ENCODE results near the gene PSMD5.

PSMD5 gene

GRCh38 chr9:120868676-120869359 lies 26.1 kb upstream of the PSMD5 start:
- Histone ChIP-seq H3K79me2 (ENCODE audit: insufficient read depth, low read length) (peaks cover 84% of the 10 kb centered on the region), H3K4me3 (ENCODE audit: low read length, poor library complexity, severe bottlenecking) (no peak overlapping the region), H3K36me3 (ENCODE audit: insufficient read depth, low read length) (peaks cover 85% of the 10 kb centered on the region), H3K4me1 (ENCODE audit: insufficient read depth, low read length, poor library complexity, severe bottlenecking) (peaks cover 39% of the 10 kb centered on the region), H3F3A (ENCODE audit: low read depth) (no peaks in the 10 kb centered on the region), H3K9me3 (ENCODE audit: insufficient read depth, low read depth, low read length) (no peaks in the 10 kb centered on the region), H2AFZ (ENCODE audit: low read length) (no peak overlapping the region), H4K20me1 (ENCODE audit: insufficient read depth, low read length, poor library complexity, severe bottlenecking) (peaks cover 5% of the 10 kb centered on the region), H3K4me2 (ENCODE audit: low read depth, low read length, poor library complexity, severe bottlenecking) (no peak overlapping the region), H3K9ac (ENCODE audit: low read depth, low read length, poor library complexity, severe bottlenecking) (no peak overlapping the region), H3K27me3 (ENCODE audit: insufficient read depth, low read length, poor library complexity, severe bottlenecking) (no peaks in the 10 kb centered on the region), H3K9me2 (replicated peaks; ENCODE audit: low read depth, low read length) (no peaks in the 10 kb centered on the region)
- no peak for TF ChIP-seq EZH2phosphoT487 (IDR thresholded peaks at IDR 0.05; ENCODE audit: borderline replicate concordance)
- TF ChIP-seq CTCF (conservative IDR thresholded peaks at IDR 0.05; ENCODE audit: low read length), result no peak

- TF ChIP-seq CTCF (conservative IDR thresholded peaks at IDR 0.05; ENCODE audit: low read length) (no peak), EZH2phosphoT487 (IDR thresholded peaks at IDR 0.05; ENCODE audit: borderline replicate concordance) (no peak)
- H3K9me3 ChIP-seq (ENCODE audit: insufficient read depth, low read depth, low read length), result no peaks in the 10 kb centered on the region
- H3K9ac ChIP-seq (ENCODE audit: low read depth, low read length, poor library complexity, severe bottlenecking), result no peak overlapping the region
- peaks cover 85% of the 10 kb centered on the region for H3K36me3 ChIP-seq (ENCODE audit: insufficient read depth, low read length)
- H3K79me2 ChIP-seq (ENCODE audit: insufficient read depth, low read length), result peaks cover 82% of the 10 kb centered on the region
- H3K9me2 ChIP-seq (replicated peaks; ENCODE audit: low read depth, low read length), result no peaks in the 10 kb centered on the region
- H3F3A ChIP-seq (ENCODE audit: low read depth), result no peaks in the 10 kb centered on the region
- peaks cover 34% of the 10 kb centered on the region for H3K4me1 ChIP-seq (ENCODE audit: insufficient read depth, low read length, poor library complexity, severe bottlenecking)
- H3K4me3 ChIP-seq (ENCODE audit: low read length, poor library complexity, severe bottlenecking), result no peak overlapping the region
- no peaks in the 10 kb centered on the region for H3K27me3 ChIP-seq (ENCODE audit: insufficient read depth, low read length, poor library complexity, severe bottlenecking)
- H4K20me1 ChIP-seq (ENCODE audit: insufficient read depth, low read length, poor library complexity, severe bottlenecking), result peaks cover 5% of the 10 kb centered on the region
- H3K4me2 ChIP-seq (ENCODE audit: low read depth, low read length, poor library complexity, severe bottlenecking), result no peak overlapping the region
- H2AFZ ChIP-seq (ENCODE audit: low read length), result no peak overlapping the region
These were observed 25.6 kb upstream of the PSMD5 start for GRCh38 chr9:120868339-120868675.

GRCh38 chr9:120867676-120868338 lies 25.1 kb upstream of the PSMD5 start:
- Histone ChIP-seq H3K36me3 (ENCODE audit: insufficient read depth, low read length) (peaks cover 85% of the 10 kb centered on the region), H3K9me3 (ENCODE audit: insufficient read depth, low read depth, low read length) (no peaks in the 10 kb centered on the region), H3K9ac (ENCODE audit: low read depth, low read length, poor library complexity, severe bottlenecking) (no peak overlapping the region), H4K20me1 (ENCODE audit: insufficient read depth, low read length, poor library complexity, severe bottlenecking) (peaks cover 5% of the 10 kb centered on the region), H3K79me2 (ENCODE audit: insufficient read depth, low read length) (peaks cover 80% of the 10 kb centered on the region), H3F3A (ENCODE audit: low read depth) (no peaks in the 10 kb centered on the region), H3K4me2 (ENCODE audit: low read depth, low read length, poor library complexity, severe bottlenecking) (no peak overlapping the region), H2AFZ (ENCODE audit: low read length) (no peak overlapping the region), H3K4me1 (ENCODE audit: insufficient read depth, low read length, poor library complexity, severe bottlenecking) (peaks cover 29% of the 10 kb centered on the region), H3K9me2 (replicated peaks; ENCODE audit: low read depth, low read length) (no peaks in the 10 kb centered on the region), H3K27me3 (ENCODE audit: insufficient read depth, low read length, poor library complexity, severe bottlenecking) (no peaks in the 10 kb centered on the region), H3K4me3 (ENCODE audit: low read length, poor library complexity, severe bottlenecking) (no peak overlapping the region)
- TF ChIP-seq EZH2phosphoT487 (IDR thresholded peaks at IDR 0.05; ENCODE audit: borderline replicate concordance), result no peak
- TF ChIP-seq CTCF (conservative IDR thresholded peaks at IDR 0.05; ENCODE audit: low read length), result no peak
